Measurements from ENCODE around the gene SRGAP1. TPM values are rescaled to one million over a fixed set of nuclear protein-coding genes. Genes with fewer than 3 reads are reported as not detected.

SRGAP1 gene
- total RNA-seq, 1 donor from 2014 or later = 3.0 TPM

- no peaks in the 10 kb centered on the region for H3K9me3 Mint-ChIP-seq
- Histone ChIP-seq H4K20me1 (ENCODE audit: low read depth) (no peaks in the 10 kb centered on the region), H2AFZ (replicated peaks) (no peak overlapping the region), H3K4me2 (no peak overlapping the region), H3K4me3 (no peak overlapping the region), H3K27ac (no peak overlapping the region), H3K36me3 (no peaks in the 10 kb centered on the region), H3K9me3 (ENCODE audit: low read depth) (no peaks in the 10 kb centered on the region), H3K4me1 (no peaks in the 10 kb centered on the region), H3F3A (ENCODE audit: low read depth) (no peaks in the 10 kb centered on the region), H3K79me2 (ENCODE audit: low read depth) (no peaks in the 10 kb centered on the region), H3K9ac (no peak overlapping the region), H3K27me3 (no peaks in the 10 kb centered on the region)
- H3K27me3 Mint-ChIP-seq (ENCODE audit: insufficient read depth, low read depth) = no peaks in the 10 kb centered on the region
- H3K4me1 Mint-ChIP-seq = peaks cover 4% of the 10 kb centered on the region
- peaks cover 12% of the 10 kb centered on the region for H3K36me3 Mint-ChIP-seq
- no peak overlapping the region for H3K4me3 Mint-ChIP-seq
- DNase-seq (ENCODE audit: low spot score) = no peak
- TF ChIP-seq EZH2 (IDR thresholded peaks at IDR 0.05) (no peak), EZH2phosphoT487 (IDR thresholded peaks at IDR 0.05) (no peak)
- no peak overlapping the region for H3K27ac Mint-ChIP-seq
Observed at GRCh38 chr12:64082116-64082515, 237.6 kb downstream of the SRGAP1 start.

DNA sequence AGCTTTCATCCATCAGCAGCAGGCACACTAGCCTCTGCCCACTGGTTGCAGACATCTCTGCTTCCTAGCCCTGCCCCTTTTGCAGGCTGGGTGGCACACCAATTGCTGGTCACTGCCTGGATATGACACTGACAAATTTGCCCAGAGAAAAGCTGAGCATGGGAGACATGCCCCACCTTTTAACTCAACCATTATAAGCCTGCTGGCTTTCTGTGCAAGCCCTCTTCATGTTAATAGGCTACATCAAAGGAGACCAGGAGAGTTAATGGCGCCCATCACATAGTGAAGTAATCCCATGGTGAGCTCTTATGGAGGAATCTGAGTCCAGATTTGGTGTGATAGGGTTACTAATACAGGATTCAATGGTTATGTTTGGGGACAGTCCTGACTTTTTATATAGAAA lies 238.4 kb downstream of the SRGAP1 start:
- H3K4me1 ChIP-seq = no peaks in the 10 kb centered on the region
- no peaks in the 10 kb centered on the region for H3K27me3 ChIP-seq
- no peaks in the 10 kb centered on the region for H3K36me3 ChIP-seq
- Mint-ChIP-seq H3K4me3 (no peak overlapping the region), H3K27me3 (ENCODE audit: insufficient read depth, low read depth) (no peaks in the 10 kb centered on the region), H3K36me3 (peaks cover 11% of the 10 kb centered on the region), H3K27ac (no peak overlapping the region), H3K9me3 (no peaks in the 10 kb centered on the region), H3K4me1 (peaks cover 4% of the 10 kb centered on the region)
- no peaks in the 10 kb centered on the region for H3K9me3 ChIP-seq (ENCODE audit: low read depth)
- H3K27ac ChIP-seq = no peak overlapping the region
- TF ChIP-seq EZH2 (IDR thresholded peaks at IDR 0.05) = no peak
- TF ChIP-seq, protein P1, sequence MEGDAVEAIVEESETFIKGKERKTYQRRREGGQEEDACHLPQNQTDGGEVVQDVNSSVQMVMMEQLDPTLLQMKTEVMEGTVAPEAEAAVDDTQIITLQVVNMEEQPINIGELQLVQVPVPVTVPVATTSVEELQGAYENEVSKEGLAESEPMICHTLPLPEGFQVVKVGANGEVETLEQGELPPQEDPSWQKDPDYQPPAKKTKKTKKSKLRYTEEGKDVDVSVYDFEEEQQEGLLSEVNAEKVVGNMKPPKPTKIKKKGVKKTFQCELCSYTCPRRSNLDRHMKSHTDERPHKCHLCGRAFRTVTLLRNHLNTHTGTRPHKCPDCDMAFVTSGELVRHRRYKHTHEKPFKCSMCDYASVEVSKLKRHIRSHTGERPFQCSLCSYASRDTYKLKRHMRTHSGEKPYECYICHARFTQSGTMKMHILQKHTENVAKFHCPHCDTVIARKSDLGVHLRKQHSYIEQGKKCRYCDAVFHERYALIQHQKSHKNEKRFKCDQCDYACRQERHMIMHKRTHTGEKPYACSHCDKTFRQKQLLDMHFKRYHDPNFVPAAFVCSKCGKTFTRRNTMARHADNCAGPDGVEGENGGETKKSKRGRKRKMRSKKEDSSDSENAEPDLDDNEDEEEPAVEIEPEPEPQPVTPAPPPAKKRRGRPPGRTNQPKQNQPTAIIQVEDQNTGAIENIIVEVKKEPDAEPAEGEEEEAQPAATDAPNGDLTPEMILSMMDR (IDR thresholded peaks at IDR 0.05) = no peak
- TF ChIP-seq EZH2phosphoT487 (IDR thresholded peaks at IDR 0.05) = no peak
- H3K9ac ChIP-seq = no peak overlapping the region
- H2AFZ ChIP-seq (replicated peaks) = no peak overlapping the region
- H3K4me2 ChIP-seq = no peak overlapping the region
- no peaks in the 10 kb centered on the region for H3K79me2 ChIP-seq (ENCODE audit: low read depth)
- H4K20me1 ChIP-seq (ENCODE audit: low read depth) = no peaks in the 10 kb centered on the region
- no peak for DNase-seq (ENCODE audit: low spot score)
- no peaks in the 10 kb centered on the region for H3F3A ChIP-seq (ENCODE audit: low read depth)
- no peak overlapping the region for H3K4me3 ChIP-seq

DNA sequence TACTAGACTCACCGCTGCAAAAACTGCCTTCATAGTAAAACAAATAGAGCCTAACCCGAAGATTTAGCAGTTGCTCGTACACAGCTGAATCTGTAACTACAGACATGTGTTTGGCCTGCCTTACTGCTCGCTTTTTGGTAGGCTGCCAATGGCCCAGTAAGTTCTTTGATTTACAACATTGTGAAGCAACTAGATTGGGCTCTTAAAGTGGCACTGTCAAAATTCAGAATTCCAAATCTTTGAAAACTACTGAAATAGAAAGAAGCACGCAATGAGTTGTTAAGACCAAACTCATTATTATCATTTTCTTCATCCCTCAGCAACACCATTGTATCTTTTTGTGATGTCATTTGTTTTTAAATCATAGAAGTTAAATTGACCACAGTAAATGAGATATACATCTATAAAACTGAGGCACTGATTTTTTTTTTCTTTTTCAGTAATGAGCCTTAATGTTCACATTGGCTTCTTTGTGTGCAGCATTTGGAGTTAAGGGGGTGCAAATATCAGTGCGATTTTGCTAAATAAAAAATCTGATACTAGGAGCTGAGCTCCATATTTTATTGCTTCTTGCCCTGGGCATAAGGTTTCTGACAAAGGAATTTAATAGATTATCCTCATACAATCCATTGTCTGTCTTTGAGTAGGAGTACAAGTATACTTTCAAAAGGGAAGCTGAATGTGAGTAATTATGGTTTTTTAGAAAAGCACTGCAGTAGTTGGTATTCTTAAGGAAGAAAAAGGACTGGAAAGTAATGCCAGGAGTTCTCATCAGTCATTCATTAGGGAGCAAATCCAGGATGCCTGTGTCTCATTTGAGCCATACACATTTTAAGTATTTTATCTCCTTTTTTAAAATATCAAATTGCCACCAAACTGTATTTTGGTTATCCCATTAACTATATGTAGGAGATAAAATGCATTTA lies 239.0 kb downstream of the SRGAP1 start:
- H3K4me2 ChIP-seq = no peak overlapping the region
- H3K4me3 ChIP-seq = no peak overlapping the region
- no peaks in the 10 kb centered on the region for H4K20me1 ChIP-seq (ENCODE audit: low read depth)
- H3K4me1 ChIP-seq = no peaks in the 10 kb centered on the region
- H3K36me3 ChIP-seq = no peaks in the 10 kb centered on the region
- no peak for DNase-seq (ENCODE audit: low spot score)
- Mint-ChIP-seq H3K9me3 (no peaks in the 10 kb centered on the region), H3K4me3 (no peak overlapping the region), H3K4me1 (peaks cover 11% of the 10 kb centered on the region), H3K27me3 (ENCODE audit: insufficient read depth, low read depth) (no peaks in the 10 kb centered on the region), H3K27ac (no peak overlapping the region), H3K36me3 (peaks cover 11% of the 10 kb centered on the region)
- no peaks in the 10 kb centered on the region for H3K79me2 ChIP-seq (ENCODE audit: low read depth)
- no peak overlapping the region for H3K27ac ChIP-seq
- H2AFZ ChIP-seq (replicated peaks) = no peak overlapping the region
- H3K9me3 ChIP-seq (ENCODE audit: low read depth) = no peaks in the 10 kb centered on the region
- no peaks in the 10 kb centered on the region for H3F3A ChIP-seq (ENCODE audit: low read depth)
- no peak overlapping the region for H3K9ac ChIP-seq
- TF ChIP-seq EZH2 (IDR thresholded peaks at IDR 0.05) = no peak
- TF ChIP-seq, protein P1 (IDR thresholded peaks at IDR 0.05) = no peak
- TF ChIP-seq EZH2phosphoT487 (IDR thresholded peaks at IDR 0.05) = no peak
- H3K27me3 ChIP-seq = no peaks in the 10 kb centered on the region

DNA sequence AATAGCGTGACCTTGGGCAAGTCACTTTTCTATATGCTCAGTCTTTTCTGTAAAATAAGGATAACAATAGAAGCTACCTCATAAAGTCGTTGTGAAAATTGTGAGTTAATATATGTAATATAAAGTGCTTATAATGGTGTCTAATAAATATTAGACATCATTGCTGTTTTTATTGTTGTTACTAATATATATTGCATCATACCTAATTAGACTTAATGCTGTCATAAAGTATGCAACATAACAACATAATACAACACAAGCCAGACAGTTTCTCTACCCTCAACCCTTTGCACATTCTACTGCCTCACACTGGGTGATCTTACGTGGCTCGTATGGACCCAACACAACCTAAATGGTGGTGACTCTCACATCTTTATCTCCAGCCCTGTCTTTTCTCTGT lies 240.7 kb downstream of the SRGAP1 start:
- H3K9me3 ChIP-seq (ENCODE audit: low read depth) = no peaks in the 10 kb centered on the region
- H3K36me3 Mint-ChIP-seq = peaks cover 12% of the 10 kb centered on the region
- no peak overlapping the region for H3K4me2 ChIP-seq
- no peaks in the 10 kb centered on the region for H4K20me1 ChIP-seq (ENCODE audit: low read depth)
- H3K36me3 ChIP-seq = no peaks in the 10 kb centered on the region
- no peak for DNase-seq (ENCODE audit: low spot score)
- H3K4me3 Mint-ChIP-seq = no peak overlapping the region
- no peaks in the 10 kb centered on the region for H3K27me3 ChIP-seq
- no peaks in the 10 kb centered on the region for H3K27me3 Mint-ChIP-seq (ENCODE audit: insufficient read depth, low read depth)
- H3K4me1 ChIP-seq = no peaks in the 10 kb centered on the region
- no peaks in the 10 kb centered on the region for H3K9me3 Mint-ChIP-seq
- H3K9ac ChIP-seq = no peak overlapping the region
- no peak overlapping the region for H3K27ac ChIP-seq
- no peaks in the 10 kb centered on the region for H3K79me2 ChIP-seq (ENCODE audit: low read depth)
- no peaks in the 10 kb centered on the region for H3F3A ChIP-seq (ENCODE audit: low read depth)
- H2AFZ ChIP-seq (replicated peaks) = no peak overlapping the region
- TF ChIP-seq, protein P1 (IDR thresholded peaks at IDR 0.05) = no peak
- no peak overlapping the region for H3K4me3 ChIP-seq
- no peak overlapping the region for H3K27ac Mint-ChIP-seq
- H3K4me1 Mint-ChIP-seq = peaks cover 19% of the 10 kb centered on the region
